NCI-H69 (cell line): ENCODE measurements around the gene RER1.

Experiments
- DNase-seq: peaks from one replicate; lab custom pipeline; 2025; lab: John Stamatoyannopoulos, UW

The RER1 gene

GRCh38 chr1:2376261-2376741, 15.3 kb upstream of the RER1 start:
- DNase-seq = peak; percentile 12

- no peak for DNase-seq
Measured at GRCh38 chr1:2376931-2377672, 14.5 kb upstream of the RER1 start.

GRCh38 chr1:2377751-2378440, 13.7 kb upstream of the RER1 start:
- no peak for DNase-seq

GRCh38 chr1:2378441-2378851, 13.2 kb upstream of the RER1 start:
- peak; percentile 25 for DNase-seq

- no peak for DNase-seq
Measured at GRCh38 chr1:2378956-2379732, 12.5 kb upstream of the RER1 start.

- DNase-seq = no peak
Measured at GRCh38 chr1:2379733-2380404, 11.8 kb upstream of the RER1 start.

GRCh38 chr1:2380816-2381591, 10.6 kb upstream of the RER1 start:
- no peak for DNase-seq

GRCh38 chr1:2381741-2382620, 9.7 kb upstream of the RER1 start:
- peak; percentile 12 for DNase-seq

- DNase-seq = peak; percentile 34
Measured at GRCh38 chr1:2382621-2383361, 8.8 kb upstream of the RER1 start.

- DNase-seq = no peak
Measured at GRCh38 chr1:2383576-2383975, 8.1 kb upstream of the RER1 start.

GRCh38 chr1:2384130-2384860, 7.3 kb upstream of the RER1 start:
- DNase-seq = no peak

- DNase-seq = no peak
Measured at GRCh38 chr1:2384941-2385481, 6.6 kb upstream of the RER1 start.

- no peak for DNase-seq
Measured at GRCh38 chr1:2385606-2386280, 5.9 kb upstream of the RER1 start.

GRCh38 chr1:2386636-2387611, 4.7 kb upstream of the RER1 start:
- DNase-seq = no peak

GRCh38 chr1:2388004-2388913, 3.4 kb upstream of the RER1 start:
- DNase-seq = no peak

- no peak for DNase-seq
Measured at GRCh38 chr1:2389644-2390043, 2.0 kb upstream of the RER1 start.
